DMS153 treated with DMSO at 0.1 percent for 48 hours (cell line): ENCODE measurements around the gene SEMA5B.

Experiments used
- DNase-seq: peaks from one replicate; lab custom pipeline; 2025; ENCODE audit not compliant: unreplicated experiment; lab: John Stamatoyannopoulos, UW

SEMA5B gene

GRCh38 chr3:123055352-123055751, 27.8 kb upstream of the SEMA5B start:
- DNase-seq = no peak

GRCh38 chr3:123054931-123055330, 27.4 kb upstream of the SEMA5B start:
- no peak for DNase-seq

- no peak for DNase-seq
Observed at GRCh38 chr3:123054109-123054778, 26.7 kb upstream of the SEMA5B start.

GRCh38 chr3:123053107-123053506, 25.5 kb upstream of the SEMA5B start:
- no peak for DNase-seq

- DNase-seq = no peak
Observed at GRCh38 chr3:123050666-123051065, 23.1 kb upstream of the SEMA5B start.

- no peak for DNase-seq
Observed at GRCh38 chr3:123048480-123049237, 21.1 kb upstream of the SEMA5B start.

GRCh38 chr3:123047062-123047319, 19.4 kb upstream of the SEMA5B start:
- no peak for DNase-seq

- no peak for DNase-seq
Observed at GRCh38 chr3:123046262-123047061, 18.9 kb upstream of the SEMA5B start.

GRCh38 chr3:123044981-123045763, 17.6 kb upstream of the SEMA5B start:
- DNase-seq = no peak

GRCh38 chr3:123042413-123042812, 14.8 kb upstream of the SEMA5B start:
- DNase-seq = no peak

GRCh38 chr3:123039178-123039577, 11.6 kb upstream of the SEMA5B start:
- DNase-seq = no peak

GRCh38 chr3:123038751-123039150, 11.2 kb upstream of the SEMA5B start:
- DNase-seq = no peak

GRCh38 chr3:123037015-123037375, 9.4 kb upstream of the SEMA5B start:
- no peak for DNase-seq

- DNase-seq = no peak
Observed at GRCh38 chr3:123036352-123037014, 8.9 kb upstream of the SEMA5B start.

GRCh38 chr3:123034996-123035395, 7.4 kb upstream of the SEMA5B start:
- DNase-seq = no peak

GRCh38 chr3:123034120-123034519, 6.6 kb upstream of the SEMA5B start:
- no peak for DNase-seq

GRCh38 chr3:123032057-123032456, 4.5 kb upstream of the SEMA5B start:
- DNase-seq = no peak

GRCh38 chr3:123031051-123031450, 3.5 kb upstream of the SEMA5B start:
- no peak for DNase-seq

- peak; percentile 26 for DNase-seq
Observed at GRCh38 chr3:123028233-123028828, 768 bp upstream of the SEMA5B start.

GRCh38 chr3:123026565-123027291, 835 bp downstream of the SEMA5B start:
- no peak for DNase-seq
